SK-N-SH treated with all-trans-retinoic acid at 6 μM for 48 hours (cell line): ENCODE results near the gene CEACAM6.

Source experiments
- CREB5 ChIP-seq: fragments of 250-450 bp; sonication (Bioruptor Pico); IDR thresholded peaks from 2 replicates; pipeline ENCODE4 v1.5.1; 2020; ENCODE audit warnings: low read depth, mild to moderate bottlenecking, moderate library complexity
- TOX ChIP-seq: fragments of 250-450 bp; sonication (Bioruptor Pico); IDR thresholded peaks from 2 replicates; pipeline ENCODE4 v1.8.0; 2021; ENCODE audit warnings: mild to moderate bottlenecking, moderate library complexity, borderline replicate concordance
- ZNF565 ChIP-seq: fragments of 450-650 bp; formaldehyde crosslinking; conservative IDR thresholded peaks from 2 replicates; pipeline ENCODE4 v1.5.0; 2020; ENCODE audit warnings: low read depth, mild to moderate bottlenecking, moderate library complexity
- ZNF8 ChIP-seq: fragments of 450-650 bp; formaldehyde crosslinking; IDR thresholded peaks from 2 replicates; pipeline ENCODE4 v1.5.0; 2020; ENCODE audit warnings: mild to moderate bottlenecking, moderate library complexity

- TF ChIP-seq CREB5 (CRISPR knock-in tag): no peak
- TF ChIP-seq ZNF8: no peak
- TF ChIP-seq TOX: no peak
- no peak for TF ChIP-seq ZNF565 (CRISPR knock-in tag)
These were observed 53.6 kb downstream of the CEACAM6 start for GRCh38 chr19:41808663-41809566.
